ENCODE results near the gene RBM33.
A peak's percentile ranks its signal among the peaks of the same experiment; 100 is the strongest.

The RBM33 gene

DNA sequence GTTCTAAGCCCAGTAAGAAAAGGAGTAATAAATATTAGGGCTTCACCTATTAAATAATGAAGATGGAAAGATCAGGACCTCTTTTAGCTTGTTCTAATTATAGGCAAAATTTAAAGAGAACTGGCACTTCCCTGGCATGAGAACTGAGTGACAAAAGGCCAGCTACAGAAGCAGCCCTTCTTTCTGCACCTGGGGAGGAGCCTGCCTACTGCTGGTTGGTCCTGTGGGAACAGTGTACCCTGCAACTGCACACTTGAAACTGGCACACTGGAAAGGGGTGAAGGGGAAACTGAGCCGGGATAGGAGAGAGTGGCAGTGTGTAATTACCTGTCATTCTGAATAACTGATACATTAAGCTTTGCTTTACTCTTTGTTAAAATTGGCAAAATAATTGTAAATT lies 87.4 kb downstream of the RBM33 start:
- DNase-seq, result no peak

DNA sequence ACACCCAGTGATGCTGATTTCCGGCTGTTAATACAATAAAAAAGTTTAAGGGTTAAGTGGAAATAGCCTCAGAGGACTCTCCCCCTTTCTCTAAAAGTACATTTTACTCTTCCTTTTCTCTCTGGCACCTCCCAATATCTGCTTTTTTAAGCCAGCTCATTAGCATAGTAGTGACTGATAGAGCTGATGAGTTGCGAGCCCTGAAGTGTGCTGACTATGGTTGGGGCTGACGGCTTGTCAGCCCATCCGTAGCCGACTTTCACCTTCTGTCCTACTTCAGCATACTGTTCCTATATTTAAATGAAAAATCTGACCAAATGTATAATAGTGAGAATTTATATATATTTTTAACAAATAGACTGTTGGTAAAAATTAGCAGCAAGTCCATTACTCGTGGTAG lies 87.8 kb downstream of the RBM33 start:
- DNase-seq, result no peak

DNA sequence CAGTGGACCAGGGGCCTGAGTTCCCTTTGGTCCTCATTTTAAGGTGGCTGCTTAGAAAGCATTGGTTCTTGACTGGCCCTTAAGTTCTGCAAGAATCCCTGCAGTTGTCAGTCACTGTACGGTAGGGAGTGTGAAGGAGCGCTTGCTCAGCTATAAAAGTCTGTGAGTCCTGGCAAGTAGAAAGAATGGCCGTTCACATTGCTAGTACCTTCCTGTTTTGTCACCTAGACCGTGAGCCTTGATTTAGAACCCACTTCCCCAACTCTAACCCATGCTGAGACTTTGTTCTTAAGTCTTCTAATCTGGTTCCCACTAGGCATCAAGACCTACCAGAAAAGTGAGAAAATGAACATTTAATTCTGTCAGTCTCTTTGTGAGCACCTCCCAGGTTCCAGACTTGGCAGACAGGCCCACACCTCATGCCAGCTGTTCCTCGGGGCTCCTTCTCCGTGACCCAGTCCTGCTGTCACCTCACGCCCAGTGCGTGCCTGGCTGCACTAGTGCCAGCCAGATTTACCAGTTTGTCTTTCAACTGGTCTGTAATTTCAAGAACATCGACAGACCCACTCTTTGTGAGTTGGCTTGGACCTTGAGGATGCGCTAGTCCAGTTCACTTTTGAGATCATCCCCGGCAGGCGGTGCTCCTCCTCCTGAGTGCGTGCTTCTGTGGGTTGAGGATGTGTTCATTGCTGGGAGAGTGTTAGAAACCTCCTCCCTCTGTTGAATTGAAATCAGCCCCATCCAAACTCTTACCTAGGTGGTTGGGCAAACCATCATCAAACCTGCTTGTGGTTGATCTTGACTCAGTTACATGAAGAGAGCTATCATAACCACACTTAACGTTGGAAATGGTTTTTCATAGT lies 89.4 kb downstream of the RBM33 start:
- no peak for DNase-seq

DNA sequence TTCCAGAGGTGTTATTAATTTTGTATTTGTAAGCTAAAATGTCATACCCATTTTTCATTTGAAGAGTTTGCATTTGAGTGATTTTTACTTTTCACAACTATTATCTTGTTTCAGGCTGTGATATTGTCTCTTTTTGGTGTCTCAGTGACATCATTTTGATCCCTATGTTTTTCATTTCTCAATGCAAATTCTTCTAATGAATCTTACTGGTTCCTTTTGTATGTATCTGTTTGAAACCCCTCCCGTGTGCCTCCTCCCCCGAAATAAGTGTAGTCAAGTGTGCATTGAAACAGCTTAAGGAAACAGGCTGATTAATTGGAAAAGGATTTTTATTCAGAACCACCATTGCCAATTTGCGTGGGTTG lies 90.0 kb downstream of the RBM33 start:
- no peak for DNase-seq

DNA sequence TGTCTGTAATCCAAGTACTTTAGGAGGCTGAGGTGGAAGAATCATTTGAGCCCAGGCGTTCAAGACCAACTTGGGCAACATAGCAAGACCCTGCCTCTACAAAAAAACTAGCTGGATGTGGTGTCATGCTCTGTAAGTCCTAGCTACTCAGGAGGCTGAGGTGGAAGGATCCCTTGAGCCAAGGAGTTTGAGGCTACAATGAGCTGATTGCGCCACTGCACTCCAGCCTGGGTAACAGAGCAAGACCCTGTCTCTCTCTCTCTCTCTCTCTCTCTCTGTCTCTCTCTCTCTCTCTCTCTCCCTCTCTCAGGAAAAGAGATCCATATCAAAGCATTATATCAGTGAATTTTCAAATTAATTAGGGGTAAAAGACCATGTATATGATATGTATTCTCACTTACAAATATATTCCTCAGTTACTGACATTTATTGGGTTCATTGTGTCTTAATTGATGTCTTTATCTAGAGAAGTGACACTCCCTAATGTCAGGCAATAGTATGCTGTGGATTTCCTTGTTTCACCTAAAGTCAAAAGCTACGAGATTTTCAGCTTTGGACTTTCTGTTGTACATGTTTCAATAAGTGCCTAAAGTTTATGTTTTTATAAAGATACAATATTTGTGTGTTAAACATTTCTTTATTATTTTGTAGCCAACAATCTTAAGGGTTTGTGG lies 91.1 kb downstream of the RBM33 start:
- no peak for DNase-seq

DNA sequence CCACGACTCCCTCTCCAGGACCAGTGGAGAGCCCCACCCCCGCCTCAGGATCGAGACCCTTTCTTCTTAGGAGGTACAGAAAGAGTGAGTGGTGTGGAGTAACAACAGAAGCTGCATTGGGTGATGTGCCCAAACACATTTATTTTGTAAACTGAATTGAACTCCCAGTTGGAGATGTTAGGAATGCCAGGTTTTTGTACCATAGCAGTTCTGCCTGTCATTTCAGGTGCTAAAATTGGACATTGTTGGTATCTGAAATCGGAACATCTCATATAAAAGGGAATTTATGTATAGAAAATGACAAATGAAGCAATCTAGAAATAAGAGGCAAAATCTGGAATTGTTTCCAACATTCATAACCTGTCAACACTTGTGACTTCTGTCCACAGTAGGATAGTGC lies 93.1 kb downstream of the RBM33 start:
- no peak for DNase-seq

DNA sequence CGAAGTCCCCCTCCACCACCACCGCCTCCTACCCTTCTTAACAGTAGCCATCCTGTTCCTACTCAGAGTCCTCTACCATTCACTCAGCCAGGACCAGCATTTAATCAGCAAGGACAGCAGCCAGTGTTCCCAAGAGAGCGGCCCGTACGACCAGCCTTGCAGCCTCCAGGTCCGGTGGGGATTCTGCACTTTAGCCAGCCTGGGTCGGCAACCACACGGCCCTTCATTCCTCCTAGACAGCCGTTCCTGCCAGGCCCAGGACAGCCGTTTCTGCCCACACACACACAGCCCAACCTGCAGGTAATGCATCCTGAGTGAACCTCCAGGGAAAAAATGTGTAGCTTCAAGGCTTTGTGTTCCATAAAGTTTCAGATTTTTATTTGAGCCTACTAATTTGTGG lies 93.6 kb downstream of the RBM33 start:
- no peak for DNase-seq

DNA sequence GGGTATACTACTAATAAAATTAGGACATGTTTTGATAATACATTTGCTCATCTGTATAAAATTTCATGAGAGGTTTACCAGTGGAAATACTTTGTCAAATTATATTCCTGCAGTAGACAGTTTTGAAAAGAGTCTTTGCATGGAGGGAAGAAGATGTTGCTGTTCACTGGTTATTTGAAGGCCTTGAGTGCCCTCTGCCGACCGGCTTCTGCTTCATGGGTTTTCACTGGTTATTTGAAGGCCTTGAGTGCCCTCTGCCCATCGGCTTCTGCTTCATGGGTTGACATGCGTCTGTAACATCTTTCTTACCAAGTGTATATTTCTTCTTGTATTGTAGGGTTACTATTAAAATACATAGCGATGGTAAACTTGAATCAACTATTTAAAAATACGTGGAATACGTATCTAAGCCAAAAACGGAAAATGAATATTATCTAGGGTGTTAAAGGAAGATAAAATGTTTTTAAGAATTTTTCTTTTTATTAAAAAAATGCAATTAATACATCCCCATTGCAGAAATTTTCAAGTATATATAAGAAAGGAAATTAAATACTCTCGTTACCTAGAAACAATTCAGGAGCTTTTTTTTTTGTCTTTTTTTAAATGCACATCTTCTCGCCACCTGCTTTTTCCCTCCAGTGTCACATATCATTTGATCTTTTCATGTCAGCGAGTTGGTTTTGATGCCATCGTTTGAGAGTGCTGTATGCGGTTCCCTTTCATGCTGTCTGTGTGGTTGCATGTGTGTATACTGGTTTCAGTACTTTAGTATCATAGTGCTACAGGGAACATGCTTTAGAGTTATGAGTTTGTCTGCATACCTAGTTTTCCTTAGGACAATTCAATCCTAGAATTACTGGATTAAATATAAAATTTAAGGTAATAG lies 94.4 kb downstream of the RBM33 start:
- DNase-seq, result peak; percentile 71

DNA sequence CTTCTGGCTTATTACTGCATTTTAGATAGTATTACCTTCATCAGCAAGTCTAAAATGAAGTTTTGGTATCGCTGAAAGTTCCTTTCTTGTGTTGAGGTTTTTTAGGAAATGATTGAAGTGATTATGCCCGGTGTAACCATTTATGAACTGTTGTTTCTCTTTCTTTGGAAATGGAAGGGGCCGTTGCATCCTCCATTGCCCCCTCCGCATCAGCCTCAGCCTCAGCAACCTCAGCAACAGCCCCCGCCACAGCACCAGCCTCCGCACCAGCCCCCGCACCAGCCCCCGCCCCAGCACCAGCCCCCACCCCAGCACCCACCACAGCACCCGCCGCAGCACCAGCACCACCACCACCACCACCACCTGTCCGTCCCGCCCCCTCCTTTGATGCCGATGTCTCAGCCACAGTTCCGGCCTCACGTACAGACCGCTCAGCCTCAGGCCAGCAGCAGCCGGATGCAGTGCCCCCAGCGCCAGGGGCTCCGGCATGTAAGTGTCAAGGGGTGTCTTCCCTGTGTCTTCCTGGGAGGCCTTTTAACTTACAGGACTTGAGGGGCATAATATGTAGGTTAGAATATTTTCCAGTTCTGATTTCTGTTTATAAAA lies 95.2 kb downstream of the RBM33 start:
- no peak for DNase-seq

DNA sequence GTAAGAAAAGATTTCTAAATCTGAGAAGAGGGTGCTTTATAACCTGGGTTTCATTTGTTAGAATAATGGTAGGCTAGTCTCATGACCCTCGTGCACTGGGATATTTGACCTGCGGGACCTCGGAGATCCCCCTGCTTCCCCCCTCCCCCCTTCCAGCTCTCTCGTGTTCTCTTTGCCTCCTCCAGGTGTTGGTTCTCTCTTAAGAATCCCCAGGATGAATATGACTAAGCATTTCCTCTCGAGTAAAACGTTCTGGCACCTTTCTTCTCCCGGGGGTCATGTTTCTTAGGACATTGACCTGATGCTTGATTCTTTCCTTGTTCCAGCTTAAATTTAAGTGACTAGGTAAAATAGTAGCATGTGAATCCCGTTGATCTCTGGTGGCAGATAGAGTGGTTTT lies 96.6 kb downstream of the RBM33 start:
- no peak for DNase-seq

DNA sequence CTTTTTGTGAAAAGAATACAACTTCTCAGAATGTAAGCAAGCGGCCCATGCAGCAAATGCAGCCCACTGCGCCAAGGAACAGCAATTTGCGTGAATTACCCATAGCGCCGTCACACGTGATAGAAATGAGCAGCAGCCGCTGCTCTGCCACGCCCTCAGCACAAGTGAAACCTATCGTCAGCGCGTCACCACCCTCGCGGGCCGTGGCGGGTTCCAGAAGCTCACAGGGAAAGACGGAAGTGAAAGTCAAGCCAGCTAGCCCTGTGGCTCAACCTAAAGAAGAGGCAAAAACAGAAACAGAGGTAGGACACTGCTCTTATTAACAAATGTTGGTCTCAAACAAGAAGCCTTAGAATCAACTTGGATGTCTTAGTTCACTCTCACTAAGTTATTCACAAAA lies 97.3 kb downstream of the RBM33 start:
- no peak for DNase-seq

DNA sequence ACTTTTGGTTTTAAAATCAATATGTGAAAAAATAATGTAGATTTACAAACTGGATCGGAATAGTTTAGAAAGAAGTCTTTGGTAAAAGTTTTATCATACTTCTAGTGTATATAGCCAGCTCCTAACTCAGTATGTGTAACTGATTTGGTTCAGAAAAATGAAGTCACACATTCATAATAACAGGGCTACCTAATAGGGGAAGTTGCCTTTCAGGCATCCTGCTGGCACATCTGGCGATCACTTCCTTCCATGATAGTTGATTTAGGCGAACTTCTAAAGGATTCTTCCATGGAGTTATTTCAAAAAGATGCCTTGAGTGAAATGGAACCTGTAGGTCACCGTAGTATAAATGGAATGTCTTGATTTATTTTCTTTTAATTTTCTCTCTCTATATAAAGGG lies 98.7 kb downstream of the RBM33 start:
- DNase-seq, result no peak

DNA sequence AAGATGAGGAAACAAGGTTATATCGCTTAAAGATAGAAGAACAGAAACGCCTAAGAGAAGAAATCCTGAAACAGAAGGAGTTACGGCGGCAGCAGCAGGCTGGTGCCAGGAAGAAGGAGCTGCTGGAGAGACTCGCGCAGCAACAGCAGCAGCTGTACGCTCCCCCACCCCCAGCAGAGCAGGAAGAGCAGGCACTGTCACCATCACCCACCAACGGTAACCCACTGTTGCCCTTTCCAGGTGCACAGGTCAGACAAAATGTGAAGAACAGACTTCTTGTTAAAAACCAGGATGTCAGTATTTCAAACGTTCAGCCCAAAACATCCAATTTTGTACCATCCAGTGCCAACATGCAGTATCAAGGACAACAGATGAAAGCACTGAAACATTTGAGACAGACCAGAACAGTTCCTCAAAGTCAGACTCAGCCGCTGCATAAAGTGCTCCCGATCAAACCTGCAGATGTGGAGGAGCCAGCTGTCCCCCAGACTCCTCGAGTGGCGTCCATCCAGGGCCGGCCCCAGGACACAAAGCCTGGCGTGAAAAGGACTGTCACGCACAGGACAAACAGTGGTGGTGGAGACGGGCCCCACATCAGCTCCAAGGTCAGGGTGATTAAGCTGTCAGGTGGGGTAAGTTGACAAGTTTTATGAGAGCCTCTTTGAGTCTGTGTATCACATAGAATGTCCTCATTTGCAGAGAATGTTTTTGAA lies 100.7 kb downstream of the RBM33 start:
- no peak for DNase-seq

DNA sequence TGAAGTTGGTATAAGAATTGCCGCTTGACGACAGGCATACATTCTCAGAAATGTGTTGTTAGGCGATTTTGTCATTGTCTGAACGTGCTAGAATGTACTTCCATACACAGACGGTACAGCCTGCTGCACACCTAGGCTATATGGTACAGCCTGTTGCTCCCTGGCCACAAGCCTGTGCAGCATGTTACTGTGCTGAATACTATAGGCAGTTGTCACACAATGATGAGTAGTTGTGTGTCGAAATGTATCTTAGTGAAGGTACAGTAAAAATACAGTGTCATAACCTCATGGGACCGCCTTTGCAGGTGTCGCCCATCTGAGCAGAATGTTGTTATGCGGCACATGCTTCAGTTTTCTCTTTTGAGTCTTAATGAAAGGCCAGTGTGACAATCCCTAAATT lies 101.3 kb downstream of the RBM33 start:
- no peak for DNase-seq

DNA sequence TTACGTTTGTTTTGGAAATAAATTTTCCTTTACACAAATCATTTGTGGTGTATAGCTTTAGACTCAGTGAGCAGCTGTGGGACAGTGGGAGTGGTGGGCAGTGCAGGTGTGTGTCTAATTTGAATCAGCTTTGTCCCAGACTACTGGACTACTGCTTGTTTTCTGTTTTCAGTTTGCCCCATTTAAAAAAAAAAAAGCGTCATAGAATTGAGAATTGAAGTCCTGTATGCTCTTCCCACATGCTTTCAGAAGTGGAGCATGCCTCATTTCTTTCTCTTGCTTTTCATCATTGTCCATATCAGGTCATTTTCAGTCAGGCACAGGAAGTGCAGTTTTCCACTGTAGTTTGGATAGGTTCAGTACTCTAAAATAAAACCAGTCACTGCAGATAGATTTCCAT lies 101.7 kb downstream of the RBM33 start:
- DNase-seq, result no peak

DNA sequence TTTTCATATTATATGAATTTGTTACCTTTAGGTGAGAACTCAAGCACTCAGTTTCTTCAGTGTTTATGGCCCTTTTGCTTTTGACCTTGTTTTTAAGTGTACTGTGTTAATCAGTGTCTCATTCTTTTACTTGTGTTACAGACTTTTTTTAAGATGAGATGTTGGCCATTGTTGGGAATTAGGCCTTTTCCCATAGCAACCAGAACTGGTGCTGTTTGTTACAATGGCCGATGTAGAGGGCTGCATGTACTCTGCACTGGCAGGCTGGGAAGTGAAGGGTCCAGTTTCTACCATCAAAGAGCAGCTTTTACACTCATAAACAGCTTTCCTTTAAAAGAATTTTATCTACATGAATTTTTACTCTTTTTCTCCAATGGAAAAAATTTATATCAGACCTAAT lies 102.7 kb downstream of the RBM33 start:
- no peak for DNase-seq

DNA sequence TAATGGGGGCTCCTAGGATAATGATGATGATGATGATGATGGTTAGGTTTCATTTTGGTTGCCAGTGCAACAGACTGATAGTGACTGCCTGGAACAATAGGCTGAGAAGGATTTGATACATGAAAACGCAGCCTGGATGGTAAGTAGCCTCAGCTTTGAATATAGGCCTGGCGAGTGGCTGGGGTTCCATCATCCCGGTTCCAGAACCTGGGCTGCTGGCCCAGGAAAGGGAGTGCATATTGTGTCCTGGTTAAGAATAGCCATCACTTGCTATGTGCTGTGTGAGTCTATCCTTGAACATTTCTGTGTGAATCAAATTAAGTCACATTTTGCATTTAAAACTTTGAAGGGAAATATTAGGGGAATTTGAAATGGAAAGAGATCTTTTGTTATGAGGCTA lies 105.1 kb downstream of the RBM33 start:
- DNase-seq, result no peak

DNA sequence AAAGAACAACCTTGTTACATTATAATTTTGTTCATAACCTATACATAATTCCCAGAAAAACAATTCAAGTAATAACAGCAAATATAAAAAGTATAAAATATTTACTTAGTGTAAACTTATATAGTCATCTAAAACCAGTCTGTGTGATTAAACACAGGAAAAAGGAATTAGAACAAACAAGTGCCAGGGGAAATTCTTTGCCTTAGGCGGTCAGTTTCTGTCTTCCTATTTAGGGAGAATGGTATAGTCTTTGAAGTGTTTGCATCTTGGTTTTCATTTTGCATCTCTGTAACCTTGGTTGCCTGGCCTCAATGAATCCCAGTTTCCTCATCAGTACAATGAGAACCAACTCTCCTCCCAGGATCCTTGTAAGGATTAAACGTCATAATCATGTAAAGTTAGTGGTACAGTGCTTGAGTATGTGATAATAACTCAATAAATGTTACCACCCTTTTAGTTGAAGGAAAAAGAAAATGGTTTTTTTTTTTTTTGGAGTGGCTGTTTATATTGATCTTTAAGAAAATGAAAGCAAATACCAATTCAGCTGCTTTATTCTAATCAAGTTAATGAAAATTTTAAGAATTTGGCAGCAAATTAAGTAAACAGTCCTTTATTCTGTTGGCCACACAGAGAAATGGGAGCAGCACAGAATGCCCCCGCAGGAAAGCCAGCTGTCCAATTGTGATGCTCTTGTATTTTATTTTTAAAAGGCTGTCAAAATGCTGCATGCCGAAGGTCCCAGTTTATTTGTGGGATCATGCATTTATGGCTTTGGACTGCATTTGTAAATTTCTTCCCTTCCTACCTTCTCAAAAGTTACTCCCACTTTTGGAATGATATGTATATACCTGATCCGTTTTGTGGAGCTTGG lies 106.0 kb downstream of the RBM33 start:
- no peak for DNase-seq

DNA sequence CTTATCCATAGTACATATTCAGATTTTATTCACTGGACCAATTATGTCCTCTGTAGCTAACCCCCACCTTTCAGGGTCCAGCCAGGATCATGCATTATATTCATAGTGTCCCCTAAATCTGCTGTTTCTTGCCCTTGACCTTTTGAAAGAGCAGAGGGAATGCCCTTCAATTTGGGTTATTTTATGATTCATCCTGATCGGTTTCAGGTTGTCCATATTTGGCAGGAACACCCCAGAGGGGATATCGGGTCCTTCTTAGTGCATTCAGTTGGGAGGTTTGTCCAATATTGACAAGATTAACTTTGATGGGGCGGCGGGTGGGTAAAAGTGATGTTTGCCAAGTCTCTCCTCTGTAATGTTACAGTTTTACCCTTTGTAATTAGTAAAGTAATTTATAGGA lies 106.9 kb downstream of the RBM33 start:
- no peak for DNase-seq

DNA sequence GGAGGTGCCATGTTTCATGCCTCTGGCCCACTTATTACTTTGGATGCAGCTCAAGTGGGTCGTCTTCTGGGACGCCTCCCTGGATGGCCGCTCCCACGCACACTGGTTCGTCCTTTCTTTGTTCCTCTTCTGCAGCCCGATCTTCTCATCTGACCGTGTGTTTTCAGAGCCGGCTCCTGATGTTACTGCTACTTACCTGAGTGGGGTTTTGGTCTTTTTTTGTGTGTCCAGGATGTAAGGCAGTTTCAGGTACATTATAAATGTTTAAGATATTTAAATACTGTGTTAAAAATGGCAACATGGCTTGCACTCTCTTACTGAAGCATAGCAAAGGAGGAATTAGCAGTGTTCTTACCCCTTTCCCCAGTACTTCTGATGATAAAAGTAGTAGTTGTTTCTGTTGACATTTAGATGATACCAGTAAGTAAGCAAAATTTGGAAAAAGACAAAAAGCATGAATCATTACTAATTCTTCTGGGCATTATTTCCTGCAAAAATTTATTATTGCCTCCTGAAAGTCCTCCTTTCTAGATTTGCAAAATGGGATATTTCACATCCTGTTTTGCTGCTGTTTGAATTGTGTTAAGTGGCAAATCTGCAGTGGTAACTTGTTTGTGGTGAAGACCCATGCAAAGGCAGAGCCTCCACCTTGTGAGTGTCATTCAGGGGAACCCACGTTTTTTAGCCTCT lies 108.4 kb downstream of the RBM33 start:
- DNase-seq, result no peak

DNA sequence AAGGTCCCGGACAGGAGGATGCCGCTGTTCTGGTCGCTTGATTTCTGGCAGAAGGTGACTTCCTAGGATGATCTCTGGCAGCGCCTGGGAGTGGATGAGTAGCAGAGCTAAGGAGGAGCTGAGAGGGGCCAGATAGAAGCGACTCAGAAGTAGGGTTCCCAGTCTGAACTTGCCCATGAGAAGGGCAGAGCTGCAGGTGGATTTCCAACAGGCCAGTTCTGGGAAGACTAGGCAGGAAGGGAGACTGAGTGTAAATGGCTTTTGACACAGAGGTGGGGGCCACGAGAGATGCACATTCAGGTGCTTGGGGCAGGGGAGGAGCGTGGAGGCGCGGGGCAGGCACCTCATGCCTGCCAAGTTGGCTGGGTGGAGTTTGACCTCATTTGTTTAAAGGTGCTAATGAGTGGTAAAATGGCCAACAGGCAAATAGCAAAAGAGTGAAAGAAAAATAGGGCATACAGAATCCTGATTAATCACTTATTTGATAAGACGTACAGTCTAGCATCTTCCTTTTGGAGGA lies 109.0 kb downstream of the RBM33 start:
- DNase-seq, result no peak

All from activated naive CD4-positive, alpha-beta T cell treated with anti-CD3 and anti-CD28 coated beads, Interleukin-2, amount 50 U/mL, for 16 hours (primary cell).